HG03108 (cell line): Measurements from ENCODE around the gene RALGDS.
"Not testable (repeated sequence)": the region's sequence is repeated elsewhere in the genome, so short reads cannot be mapped to it uniquely, and the experiment has no call there.

Experiments used
- ATAC-seq: cut with Tn5 transposase; IDR thresholded peaks from one replicate; pipeline ENCODE4 v1.9.1; 2021; ENCODE audit warnings: moderate library complexity; ENCODE audit not compliant: unreplicated experiment

The RALGDS gene

DNA sequence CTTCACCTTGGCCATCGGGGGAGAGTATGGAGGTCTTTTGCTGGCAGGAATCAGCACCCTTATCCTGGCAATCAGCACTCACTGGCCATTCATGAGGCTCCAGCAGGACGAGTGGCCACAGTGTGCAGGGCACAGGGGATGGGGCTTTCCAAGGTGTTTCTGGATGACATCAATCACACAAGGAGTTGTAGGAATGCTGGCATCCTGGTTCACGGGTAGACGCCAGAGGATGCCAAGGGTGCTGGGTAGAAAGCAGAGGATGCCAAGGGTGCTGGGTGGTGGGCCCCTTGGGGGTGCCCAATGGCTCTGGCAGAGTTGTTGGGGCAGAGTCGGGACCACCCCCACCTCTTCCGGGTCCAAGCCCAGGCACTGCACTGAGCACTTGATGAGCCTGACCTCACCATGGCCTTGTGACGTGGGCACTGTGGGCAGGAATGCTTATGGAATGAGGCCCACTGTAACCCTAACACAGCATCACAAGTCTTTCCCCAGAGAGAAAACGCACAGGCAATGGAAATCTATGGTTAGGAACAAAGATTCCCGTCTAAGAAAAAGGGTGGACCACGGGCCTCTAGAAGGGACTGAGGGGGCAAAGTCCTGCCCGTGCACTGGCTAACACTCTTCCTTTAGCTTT lies 30.2 kb downstream of the RALGDS start:
- ATAC-seq: no peak

DNA sequence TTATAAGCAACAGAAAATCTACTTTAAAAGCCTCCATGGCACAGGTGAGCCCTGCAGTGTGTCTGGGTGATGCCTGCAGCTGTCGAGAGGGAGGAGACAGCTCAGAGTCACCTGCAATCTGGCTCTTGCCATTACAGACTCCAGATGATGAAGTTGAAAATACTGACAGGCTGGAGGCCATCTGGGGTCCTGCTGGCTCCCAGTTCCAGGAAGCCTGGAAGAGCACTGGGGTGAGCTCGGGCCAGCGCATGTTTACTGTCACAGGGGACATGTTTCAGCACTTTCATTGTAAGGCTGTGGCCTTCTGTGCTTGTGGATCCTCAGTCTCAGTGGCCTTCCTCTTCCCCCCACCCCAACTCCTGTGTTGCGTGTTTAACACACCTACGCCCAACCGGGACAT lies 30.9 kb downstream of the RALGDS start:
- no peak for ATAC-seq

DNA sequence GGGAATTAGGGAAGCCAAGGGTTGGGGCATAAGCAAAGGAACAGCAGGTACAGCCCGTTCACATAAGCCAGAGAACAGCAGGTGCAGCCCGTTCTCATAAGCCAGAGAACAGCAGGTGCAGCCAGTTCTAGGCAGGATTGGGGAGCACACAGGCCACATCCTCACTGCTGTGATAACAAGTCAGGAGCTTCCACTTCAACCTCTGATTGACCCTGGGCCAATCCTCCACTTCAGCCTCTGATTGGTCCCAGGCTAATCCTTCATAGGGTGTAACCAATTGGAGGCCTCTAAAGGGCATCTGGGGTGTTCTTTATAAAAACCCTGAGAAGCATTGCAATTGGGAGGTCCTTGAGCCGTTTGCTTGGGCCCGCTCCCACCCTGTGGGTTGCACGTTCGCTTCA lies 31.8 kb downstream of the RALGDS start:
- ATAC-seq: no peak

DNA sequence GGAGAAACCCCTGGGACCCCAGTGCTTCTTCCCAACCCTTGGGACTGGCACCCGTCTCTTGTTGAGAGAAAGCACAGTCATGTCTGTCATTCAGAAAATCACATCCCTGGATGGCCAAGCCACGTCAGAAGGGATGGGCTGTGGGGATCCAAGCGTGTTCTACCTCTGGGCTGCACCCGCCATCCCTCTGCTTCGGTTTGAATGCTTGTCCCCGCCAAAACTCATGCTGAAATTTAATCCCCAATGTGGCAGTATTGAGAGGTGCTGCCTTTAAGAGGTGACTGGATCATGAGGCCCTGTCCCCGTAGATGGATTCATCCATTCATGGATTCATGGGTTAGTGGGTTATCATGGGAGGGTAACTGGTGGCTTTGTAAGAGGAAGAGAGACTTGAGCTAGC lies 32.3 kb downstream of the RALGDS start:
- no peak for ATAC-seq

DNA sequence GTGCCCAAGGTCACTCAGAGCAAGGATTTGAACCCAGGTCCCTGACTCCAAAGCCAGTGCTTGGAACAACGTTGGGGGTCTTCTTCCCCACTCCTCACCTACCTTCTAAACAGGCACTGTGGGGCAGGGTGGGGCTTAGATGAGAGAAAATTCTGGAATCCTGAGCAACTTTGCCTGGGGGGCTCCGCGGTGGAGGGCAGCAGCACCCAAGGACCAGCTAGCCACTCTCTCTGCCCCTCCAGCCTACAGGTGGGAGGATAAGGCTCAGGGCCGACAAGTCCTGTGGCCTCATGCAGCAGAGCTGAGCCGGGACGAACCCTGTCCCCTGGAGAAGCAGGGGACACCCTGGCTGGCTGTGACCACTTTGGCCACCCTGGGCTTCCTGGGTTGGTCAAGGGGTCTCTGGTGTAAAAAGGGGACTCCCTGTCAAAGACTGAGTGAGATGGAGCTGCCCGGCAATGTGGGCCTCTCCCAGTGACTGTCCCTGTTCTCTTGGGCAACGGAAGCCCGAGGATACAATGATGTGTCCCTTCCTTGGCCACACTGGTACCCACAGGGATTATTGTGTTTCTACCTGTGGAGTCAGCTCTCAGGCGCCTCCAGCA lies 32.8 kb downstream of the RALGDS start:
- ATAC-seq: no peak

DNA sequence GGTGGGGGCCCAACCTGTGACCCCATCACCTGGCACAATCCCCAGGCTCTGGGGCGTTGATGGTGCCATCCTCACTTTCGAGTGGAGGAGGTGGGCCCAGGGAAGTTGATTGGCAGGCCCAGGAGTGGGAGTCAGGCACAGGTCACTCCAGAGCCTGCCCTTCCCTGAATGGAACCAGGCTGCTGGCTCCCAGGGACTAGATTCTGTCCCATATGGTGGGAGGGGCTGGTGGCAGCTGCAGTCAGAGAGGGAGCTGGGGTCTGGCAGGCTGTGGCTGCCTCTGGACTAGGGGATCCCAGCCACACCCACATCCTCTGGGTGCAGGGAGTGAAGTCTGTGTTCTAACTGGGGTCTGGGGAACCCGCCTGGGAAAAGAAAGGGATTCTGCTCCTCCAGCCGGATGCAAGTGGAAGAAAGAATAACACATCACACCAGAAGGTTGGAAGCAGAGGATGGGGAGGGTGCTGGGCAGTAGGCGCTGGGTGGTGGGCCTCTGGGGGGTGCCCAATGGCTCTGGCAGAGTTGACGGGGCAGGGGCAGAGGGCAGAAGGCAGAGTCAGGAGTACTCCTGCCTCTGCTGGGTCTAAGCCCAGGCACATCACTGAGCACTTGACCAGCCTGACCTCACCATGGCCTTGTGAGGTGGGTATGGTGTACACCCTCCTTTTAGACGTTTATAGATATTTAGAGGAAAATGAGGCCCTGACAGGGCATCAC lies 33.5 kb downstream of the RALGDS start:
- ATAC-seq: no peak

DNA sequence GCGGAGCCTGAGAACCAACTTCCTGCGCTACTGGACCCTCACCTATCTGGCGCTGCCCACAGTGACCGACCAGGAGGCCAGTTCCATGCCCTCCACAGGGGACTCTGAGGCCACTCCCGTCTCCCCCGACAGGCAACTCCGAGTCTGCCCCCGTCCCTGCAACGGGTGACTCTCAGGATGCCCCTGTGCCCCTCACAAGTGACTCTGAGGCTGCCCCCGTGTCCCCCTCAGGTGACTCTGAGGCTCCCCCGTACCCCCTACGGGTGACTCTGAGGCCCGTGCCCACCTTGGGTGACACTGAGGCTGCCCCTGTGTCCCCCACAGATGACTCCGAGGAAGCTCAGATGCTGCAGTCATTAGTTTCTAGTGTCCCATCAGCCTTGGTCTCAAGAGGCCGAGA lies 34.1 kb downstream of the RALGDS start:
- ATAC-seq: no peak

DNA sequence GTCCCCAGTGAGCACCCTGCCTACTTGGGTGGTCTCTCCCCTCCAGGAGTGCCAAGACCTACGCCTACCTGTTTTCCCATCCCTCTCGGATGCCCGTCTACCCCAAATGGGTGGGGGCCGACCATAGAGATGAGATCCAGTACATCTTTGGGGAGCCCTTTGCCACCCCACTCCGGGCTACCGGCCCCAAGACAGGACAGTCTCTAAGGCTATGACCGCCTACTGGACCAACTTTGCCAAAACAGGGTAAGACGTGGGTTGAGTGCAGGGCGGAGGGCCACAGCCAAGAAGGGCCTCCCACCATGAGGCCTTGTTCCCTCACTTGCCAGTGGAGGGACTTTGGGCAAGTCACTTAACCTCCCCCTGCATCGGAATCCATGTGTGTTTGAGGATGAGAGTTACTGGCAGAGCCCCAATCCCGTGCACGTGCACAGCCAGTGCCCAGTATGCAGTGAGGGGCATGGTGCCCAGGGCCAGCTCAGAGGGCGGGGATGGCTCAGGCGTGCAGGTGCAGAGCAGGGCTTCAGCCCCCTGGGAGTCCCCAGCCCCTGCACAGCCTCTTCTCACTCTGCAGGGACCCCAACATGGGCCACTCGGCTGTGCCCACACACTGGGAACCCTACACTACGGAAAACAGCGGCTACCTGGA lies 34.7 kb downstream of the RALGDS start:
- not testable (repeated sequence) for ATAC-seq

DNA sequence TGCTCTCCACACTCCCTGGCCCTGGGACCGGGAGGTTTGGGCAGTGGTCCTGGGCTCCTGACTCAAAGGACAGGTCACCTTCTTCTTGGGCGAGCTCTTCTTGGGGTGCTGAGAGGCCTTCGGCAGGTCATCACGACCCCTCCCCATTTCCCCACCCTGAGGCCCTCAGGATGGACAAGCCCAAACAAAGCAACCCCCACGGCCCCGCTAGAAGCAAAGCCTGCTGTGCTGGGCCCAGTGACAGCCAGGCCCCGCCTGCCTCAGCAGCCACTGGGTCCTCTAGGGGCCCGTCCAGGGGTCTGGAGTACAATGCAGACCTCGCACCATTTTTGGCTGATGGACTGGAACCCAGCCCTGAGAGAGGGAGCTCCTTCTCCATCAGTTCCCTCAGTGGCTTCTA lies 37.4 kb downstream of the RALGDS start:
- ATAC-seq: not testable (repeated sequence)

DNA sequence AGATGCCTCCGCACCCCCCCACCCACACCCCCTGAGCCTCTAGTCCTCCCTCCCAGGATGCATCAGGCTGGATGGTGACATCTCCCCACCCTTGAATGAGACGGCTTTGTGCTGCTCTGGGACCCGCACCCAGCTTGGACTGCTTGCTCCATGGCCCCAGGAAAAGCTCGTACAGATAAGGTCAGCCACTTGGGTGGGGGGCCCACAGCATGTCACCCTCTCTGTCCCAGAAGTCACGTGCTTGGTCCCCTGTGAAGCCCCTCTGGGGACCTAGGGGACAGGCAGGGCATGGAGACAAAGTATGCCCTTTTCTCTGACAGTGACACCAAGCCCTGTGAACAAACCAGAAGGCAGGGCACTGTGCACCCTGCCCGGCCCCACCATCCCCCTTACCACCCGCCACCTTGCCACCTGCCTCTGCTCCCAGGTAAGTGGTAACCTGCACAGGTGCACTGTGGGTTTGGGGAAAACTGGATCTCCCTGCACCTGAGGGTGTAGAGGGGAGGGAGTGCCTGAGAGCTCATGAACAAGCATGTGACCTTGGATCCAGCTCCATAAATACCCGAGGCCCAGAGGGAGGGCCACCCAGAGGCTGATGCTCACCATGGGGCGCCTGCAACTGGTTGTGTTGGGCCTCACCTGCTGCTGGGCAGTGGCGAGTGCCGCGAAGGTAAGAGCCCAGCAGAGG lies 38.9 kb downstream of the RALGDS start:
- ATAC-seq: not testable (repeated sequence)

DNA sequence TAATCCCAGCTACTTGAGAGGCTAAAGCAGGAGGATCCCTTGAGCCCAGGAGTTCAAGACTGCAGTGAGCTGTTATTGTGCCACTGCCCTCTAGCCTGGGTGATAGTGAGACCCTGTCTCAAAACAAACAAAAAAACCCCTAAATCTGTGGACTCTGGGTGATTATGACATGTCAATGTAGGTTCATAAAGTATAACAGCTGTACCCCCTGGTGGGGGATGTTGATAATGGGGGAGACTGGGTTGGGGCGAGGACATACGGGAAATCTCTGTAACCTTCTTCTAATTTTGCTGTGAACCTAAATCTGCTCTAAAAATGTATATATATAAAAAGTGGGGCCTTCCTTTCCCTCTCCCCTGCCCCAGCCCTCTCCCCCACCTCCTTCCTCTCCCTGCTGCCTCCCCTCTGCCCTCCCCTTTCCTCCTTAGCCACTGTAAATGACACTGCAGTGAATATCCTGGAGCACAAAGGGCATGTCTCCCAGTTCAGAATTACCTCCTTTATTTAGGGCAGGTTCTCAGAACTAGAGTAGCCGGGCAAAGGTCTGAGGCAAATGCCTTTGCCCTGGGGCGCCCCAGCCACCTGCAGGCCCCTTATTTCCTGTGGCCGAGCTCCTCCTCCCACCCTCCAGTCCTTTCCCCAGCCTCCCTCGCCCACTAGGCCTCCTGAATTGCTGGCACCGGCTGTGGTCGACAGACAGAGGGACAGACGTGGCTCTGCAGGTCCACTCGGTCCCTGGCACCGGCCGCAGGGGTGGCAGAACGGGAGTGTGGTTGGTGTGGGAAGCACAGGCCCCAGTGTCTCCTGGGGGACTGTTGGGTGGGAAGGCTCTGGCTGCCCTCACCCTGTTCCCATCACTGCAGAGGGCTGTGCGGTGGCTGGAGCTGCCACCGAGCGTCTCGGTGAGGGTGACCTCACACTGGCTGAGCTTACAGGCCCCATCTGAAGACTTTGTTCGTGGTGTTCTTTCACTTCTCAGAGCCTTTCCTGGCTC lies 40.0 kb downstream of the RALGDS start:
- ATAC-seq: not testable (repeated sequence)

DNA sequence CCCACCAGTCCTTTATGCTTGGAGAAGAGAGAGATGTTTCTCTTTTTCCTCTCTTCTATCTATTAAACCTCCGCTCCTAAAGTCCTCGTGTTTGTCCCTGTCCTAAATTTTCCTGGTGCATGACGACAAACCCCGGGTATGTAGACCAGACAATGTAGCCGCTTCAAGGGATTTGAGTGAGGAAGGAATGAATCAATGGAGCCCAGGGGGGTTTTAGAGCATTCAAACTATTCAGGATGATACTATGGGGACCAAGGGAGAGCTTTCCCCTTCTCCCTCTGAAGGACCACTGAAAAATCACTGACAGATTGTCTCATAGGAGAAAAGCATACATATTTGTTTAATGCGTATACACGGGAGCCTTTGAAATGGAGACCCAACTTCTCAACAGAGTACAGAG lies 40.9 kb downstream of the RALGDS start:
- ATAC-seq: no peak

DNA sequence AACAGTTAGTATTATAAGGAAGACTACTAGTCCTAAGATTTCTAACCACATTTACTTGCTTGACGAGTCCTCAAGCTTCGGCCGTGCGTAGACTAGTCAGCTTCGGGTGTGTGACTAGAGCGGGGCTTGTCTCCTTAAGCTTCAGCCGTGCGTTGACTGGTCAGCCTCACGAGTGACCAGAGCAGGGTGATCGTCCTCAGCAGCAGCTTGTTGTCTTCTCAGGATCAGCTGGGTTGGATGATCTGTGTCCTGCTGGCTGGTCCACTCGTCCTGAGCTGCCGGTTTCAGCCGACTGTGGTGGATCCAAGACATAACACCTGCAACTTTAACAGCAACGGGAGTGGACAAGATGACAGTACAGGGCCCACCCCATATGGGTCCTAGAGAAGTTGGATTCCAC lies 42.6 kb downstream of the RALGDS start:
- no peak for ATAC-seq

DNA sequence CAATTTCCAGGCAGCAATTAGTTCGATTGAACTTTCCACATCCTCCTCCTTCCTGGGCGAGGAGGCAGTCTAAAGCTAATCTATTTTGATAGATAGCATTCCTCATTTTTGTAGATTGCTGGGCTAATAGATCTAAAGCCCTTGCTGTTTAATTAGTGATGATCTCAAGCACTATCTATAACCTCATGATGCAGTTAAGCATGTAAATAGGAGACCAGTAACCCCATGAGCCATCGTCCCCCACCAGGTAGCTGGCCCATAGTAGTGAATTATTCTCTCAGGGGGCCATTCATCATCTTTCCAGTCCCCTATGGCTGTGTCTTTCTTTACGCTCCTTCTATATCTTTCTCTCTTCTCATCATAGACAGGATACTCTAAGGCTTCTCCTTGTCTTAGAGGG lies 44.3 kb downstream of the RALGDS start:
- no peak for ATAC-seq

DNA sequence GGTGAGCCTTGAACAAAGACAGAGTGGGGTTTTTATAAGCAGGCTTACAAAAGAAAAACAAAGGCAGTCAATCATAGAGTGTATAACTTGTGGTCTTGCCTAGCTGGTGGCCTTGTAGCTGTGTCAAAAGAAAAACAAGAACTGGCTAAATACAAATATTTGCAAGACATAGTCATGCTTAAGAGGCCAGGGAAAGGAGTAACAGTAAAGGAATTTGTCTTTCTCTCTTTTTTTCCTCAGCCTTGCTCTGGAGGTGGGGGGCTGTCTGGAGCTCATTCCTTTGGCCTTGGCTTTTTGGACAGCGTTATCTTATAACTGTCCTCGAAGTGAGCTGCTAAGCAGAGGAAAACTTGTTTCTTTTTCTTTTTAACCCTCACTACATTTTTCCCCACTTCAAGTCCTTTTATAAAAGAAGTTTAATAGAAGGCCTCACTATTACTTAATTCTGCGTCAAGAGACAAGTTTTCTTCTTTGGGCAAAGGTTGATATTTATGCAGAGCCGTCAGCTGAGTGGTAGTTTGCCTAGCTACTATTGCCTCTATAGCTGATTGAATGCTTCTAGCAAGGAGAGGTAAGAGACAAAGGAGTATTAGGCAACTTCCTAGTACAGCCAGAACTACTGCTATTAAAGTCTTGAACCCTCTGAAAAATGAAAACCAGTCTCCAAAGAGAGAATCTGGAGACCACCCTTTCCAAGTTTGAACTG lies 45.0 kb downstream of the RALGDS start:
- ATAC-seq: no peak

DNA sequence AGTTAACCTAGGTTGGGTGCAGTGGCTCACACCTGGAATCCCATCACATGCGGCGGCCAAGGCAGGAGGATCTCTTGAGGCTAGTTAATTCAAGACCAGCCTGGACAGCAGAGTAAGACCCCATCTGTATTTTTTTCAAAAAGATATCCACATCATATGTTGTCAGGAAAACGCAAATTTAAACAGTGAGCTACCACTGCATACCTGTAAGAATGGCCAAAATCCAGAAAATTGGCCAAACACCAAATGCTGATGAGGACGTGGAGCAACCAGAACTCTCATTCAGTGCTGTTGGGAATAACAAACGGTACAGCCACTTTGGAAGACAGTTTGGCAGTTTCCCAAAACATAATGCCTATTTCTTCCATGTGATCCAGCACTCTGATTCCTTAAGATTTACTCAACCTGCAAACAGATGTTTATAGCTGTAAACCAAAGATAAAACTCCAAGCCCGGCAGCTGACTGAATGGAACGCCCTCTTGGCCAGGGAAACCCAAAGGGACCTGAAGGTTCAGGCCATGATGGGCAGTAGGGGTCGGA lies 46.9 kb downstream of the RALGDS start:
- ATAC-seq: no peak

DNA sequence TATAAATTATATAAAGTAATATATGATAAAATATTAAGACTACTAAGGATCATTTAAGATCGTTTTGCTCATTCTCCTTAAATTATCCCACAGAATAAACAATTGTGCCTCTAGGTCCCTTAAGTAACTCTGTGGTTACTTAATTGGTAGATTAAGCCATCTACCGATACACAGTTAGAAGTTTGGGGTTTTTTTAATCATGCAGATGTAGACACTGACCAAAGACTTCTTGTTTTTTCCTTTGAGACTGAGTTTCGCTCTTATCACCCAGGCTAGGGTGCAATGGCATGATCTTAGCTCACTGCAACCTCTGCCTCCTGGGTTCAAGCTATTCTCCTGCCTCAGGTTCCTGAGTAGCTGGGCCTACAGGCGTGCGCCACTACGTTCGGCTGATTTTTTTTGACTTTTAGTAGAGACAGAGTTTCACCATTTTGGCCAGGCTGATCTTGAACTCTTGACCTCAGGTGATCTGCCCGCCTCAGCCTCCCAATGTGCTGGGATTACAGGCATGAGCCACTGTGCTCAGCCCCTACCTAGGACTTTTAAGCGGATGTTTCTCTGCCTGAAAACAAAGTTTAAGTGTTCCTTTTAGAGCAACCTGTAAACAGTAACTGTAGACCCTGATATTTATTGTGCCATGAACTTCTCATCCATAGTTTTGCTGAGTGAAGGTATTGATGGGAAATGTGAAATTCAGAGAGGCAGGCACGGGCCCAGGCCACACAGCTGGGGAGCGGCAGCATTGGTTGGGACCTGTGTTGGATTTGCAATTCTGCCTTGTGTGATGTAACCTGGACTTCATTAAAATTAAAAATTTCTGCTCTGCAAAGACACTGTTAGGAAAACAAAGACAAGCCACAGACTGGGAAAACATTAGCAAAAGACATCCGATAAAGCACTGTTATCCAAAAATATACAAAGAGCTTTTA lies 47.7 kb downstream of the RALGDS start:
- ATAC-seq: no peak

DNA sequence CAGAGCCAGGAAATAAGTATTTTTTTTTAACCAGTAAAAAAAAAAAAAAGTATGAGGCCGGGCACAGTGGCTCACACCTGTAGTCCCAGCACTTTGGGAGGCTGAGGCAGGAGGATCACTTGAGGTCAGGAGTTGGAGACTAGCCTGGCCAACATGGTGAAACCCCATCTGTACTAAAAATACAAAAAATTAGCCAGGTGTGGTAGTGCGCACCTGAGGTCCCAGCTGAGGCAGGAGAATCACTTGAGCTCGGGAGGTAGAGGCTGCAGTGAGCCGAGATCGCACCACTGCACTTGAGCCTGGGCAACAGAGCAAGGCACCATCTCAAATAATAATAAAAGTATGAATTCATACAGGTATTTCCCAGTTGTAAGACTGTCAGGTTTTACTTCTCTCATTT lies 48.8 kb downstream of the RALGDS start:
- not testable (repeated sequence) for ATAC-seq
